Gastroesophageal sphincter (tissue), 3 donors: ENCODE results near the gene LEFTY2.

Source experiments
- POLR2A ChIP-seq, 2 donors: fragments of 450-650 bp; IDR thresholded peaks; one replicate each; pipeline ENCODE4 v1.6.1; 2017; ENCODE audit warnings: antibody characterized with exemption in 2 of 2, mild to moderate bottlenecking in 2 of 2, moderate library complexity in 1 of 2
- TF ChIP-seq, protein P1 (sequence below), 4 experiments: fragments of 200-600 bp in 2 of 4; fragments of 450-650 bp in 2 of 4; sonication (generic) in 1 of 4; IDR thresholded peaks; one replicate each; pipeline ENCODE4 v1.5.1; 2017 to 2019; ENCODE audit warnings: antibody characterized with exemption in 4 of 4, mild to moderate bottlenecking in 2 of 4, moderate library complexity in 2 of 4

GRCh38 chr1:225890346-225891228, 50.4 kb downstream of the LEFTY2 start:
- TF ChIP-seq, protein P1, sequence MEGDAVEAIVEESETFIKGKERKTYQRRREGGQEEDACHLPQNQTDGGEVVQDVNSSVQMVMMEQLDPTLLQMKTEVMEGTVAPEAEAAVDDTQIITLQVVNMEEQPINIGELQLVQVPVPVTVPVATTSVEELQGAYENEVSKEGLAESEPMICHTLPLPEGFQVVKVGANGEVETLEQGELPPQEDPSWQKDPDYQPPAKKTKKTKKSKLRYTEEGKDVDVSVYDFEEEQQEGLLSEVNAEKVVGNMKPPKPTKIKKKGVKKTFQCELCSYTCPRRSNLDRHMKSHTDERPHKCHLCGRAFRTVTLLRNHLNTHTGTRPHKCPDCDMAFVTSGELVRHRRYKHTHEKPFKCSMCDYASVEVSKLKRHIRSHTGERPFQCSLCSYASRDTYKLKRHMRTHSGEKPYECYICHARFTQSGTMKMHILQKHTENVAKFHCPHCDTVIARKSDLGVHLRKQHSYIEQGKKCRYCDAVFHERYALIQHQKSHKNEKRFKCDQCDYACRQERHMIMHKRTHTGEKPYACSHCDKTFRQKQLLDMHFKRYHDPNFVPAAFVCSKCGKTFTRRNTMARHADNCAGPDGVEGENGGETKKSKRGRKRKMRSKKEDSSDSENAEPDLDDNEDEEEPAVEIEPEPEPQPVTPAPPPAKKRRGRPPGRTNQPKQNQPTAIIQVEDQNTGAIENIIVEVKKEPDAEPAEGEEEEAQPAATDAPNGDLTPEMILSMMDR (IDR thresholded peaks at IDR 0.05) = no peak
- no peak for TF ChIP-seq POLR2A (IDR thresholded peaks at IDR 0.05)
